ENCODE measurements around the gene MAP3K13. TPM values are rescaled to one million over a fixed set of nuclear protein-coding genes. Genes with fewer than 3 reads are reported as not detected.

Gene MAP3K13
- total RNA-seq, 4 donors from 2014 or later = 17.2 to 42.6 (median 31.9) TPM

DNA sequence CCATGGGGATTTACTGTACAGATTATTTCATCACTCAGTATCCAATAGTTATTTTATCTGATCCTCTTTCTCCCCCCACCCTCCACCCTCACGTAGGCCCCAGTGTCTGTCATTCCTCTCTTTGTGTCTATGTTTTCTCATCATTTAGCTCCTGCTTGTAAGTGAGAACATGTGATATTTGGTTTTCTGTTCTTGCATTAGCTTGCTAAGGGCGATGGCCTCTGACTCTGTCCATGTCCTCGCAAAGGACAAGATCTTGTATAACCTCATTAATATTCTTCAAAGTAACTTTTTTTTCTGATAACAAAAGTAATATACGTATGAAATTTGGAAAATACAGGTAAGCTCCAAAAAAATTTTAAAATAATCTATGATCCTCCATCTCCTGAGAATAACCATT, 67.4 kb downstream of the MAP3K13 start:
- Histone ChIP-seq H3K4me3 (no peak overlapping the region), H3K27me3 (no peaks in the 10 kb centered on the region), H3K27ac (no peak overlapping the region), H3K4me1 (no peaks in the 10 kb centered on the region), H3K36me3 (no peaks in the 10 kb centered on the region), H3K9me3 (no peaks in the 10 kb centered on the region)
- intact Hi-C loops (cut with DNase I; ENCODE audit: low total_unique reads) (no loop called here), in situ Hi-C loops (cut with MboI; ENCODE audit: low pct_ligation_motif_present in 1 of 4, low pct_unique_long_range_greater_than_20kb in 1 of 4, low sequenced_read_pairs in 3 of 4) (no loop called here)
- WGBS, 2 donors (ENCODE audit: low coverage in 1 of 2) = 91 to 96% methylated on average over 4 of the region's 4 CpGs
- no peak for DNase-seq
- TF ChIP-seq POLR2A (IDR thresholded peaks at IDR 0.05) = no peak
- TF ChIP-seq POLR2AphosphoS5 (IDR thresholded peaks at IDR 0.05) = no peak
- no peak for TF ChIP-seq EP300 (IDR thresholded peaks at IDR 0.05; ENCODE audit: low read depth)
- no peak for TF ChIP-seq CTCF (IDR thresholded peaks at IDR 0.05)

DNA sequence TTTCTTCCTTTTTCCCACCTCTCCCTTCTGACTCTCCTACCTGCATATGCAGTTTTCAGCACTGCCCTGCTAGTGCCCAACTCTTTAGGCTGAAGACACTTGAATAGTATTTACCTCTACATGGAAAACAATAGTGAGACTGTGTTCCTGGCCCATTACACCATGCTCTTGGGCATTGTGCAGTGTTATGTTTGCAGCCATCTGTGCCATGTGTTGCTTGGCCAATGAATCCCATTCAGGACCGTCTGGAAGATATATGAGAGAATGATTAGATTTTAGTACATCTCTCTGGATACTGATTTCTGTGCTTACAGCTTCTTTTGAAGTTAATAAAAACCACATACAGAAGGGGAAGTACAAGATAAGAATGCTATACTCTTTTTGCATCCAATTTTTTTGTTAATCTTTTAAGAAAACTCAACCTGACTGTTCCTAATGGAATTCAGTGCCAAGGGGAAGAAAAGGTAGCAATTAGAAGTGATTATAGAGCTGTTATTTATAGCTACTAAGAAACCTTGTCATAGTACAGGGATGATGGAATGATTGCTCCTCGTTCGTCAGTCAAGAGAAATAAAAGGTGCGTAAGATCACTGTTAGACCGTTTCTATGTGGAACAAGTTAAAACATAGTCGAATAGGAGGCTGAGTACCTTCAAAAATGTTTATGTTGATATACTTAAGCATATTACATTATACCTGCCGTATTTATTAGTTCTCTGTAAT, 77.0 kb downstream of the MAP3K13 start:
- no peaks in the 10 kb centered on the region for H3K27me3 ChIP-seq
- WGBS, 2 donors (ENCODE audit: low coverage in 1 of 2) = 86 to 88% methylated on average over 7 of the region's 7 CpGs
- H3K36me3 ChIP-seq = peaks cover 0 to 5% (median 0%) of the 10 kb centered on the region in 4 donors
- no peak for DNase-seq
- no peak overlapping the region for H3K4me3 ChIP-seq
- H3K27ac ChIP-seq = no peak overlapping the region
- intact Hi-C loops (cut with DNase I; ENCODE audit: low total_unique reads) = no loop called here
- H3K9me3 ChIP-seq = no peaks in the 10 kb centered on the region
- H3K4me1 ChIP-seq = no peaks in the 10 kb centered on the region
- in situ Hi-C loops (cut with MboI; ENCODE audit: low pct_ligation_motif_present in 1 of 4, low pct_unique_long_range_greater_than_20kb in 1 of 4, low sequenced_read_pairs in 3 of 4) = no loop called here
- TF ChIP-seq POLR2AphosphoS5 (IDR thresholded peaks at IDR 0.05) (no peak), EP300 (IDR thresholded peaks at IDR 0.05; ENCODE audit: low read depth) (no peak), CTCF (IDR thresholded peaks at IDR 0.05) (no peak), POLR2A (IDR thresholded peaks at IDR 0.05) (no peak)

DNA sequence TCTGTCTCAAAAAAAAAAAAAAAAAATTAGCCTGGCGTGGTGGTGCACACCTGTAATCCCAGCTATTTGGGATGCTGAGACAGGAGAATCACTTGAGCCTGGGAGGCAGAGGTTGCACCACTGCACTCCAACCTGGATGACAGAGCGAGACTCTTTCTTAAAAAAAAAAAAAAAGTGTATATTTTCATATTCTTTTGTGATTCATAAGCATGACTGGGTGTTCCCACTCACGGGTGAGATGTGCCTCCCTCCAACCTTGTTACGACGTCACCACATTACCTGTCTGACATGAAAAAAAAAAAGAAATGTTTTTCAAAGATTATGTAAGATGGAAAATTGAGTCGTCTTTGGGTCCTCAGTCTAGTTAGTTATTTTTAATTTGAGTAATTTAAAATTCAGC, 79.1 kb downstream of the MAP3K13 start:
- H3K4me1 ChIP-seq = no peaks in the 10 kb centered on the region
- no peaks in the 10 kb centered on the region for H3K9me3 ChIP-seq
- no peak overlapping the region for H3K27ac ChIP-seq
- in situ Hi-C loops (cut with MboI; ENCODE audit: low pct_ligation_motif_present in 1 of 4, low pct_unique_long_range_greater_than_20kb in 1 of 4, low sequenced_read_pairs in 3 of 4) = no loop called here
- no peaks in the 10 kb centered on the region for H3K27me3 ChIP-seq
- TF ChIP-seq POLR2AphosphoS5 (IDR thresholded peaks at IDR 0.05) = no peak
- no peak for TF ChIP-seq CTCF (IDR thresholded peaks at IDR 0.05)
- no peak for TF ChIP-seq EP300 (IDR thresholded peaks at IDR 0.05; ENCODE audit: low read depth)
- no peak for TF ChIP-seq POLR2A (IDR thresholded peaks at IDR 0.05)
- intact Hi-C loops (cut with DNase I; ENCODE audit: low total_unique reads) = no loop called here
- H3K36me3 ChIP-seq = peaks cover 0 to 5% (median 0%) of the 10 kb centered on the region in 4 donors
- no peak for DNase-seq
- 95 to 96% methylated on average over 5 to 6 of the region's 6 CpGs for WGBS, 2 donors (ENCODE audit: low coverage in 1 of 2)
- H3K4me3 ChIP-seq = no peak overlapping the region

- no peaks in the 10 kb centered on the region for H3K4me1 ChIP-seq
- no peak for TF ChIP-seq CTCF (IDR thresholded peaks at IDR 0.05)
- no peak for TF ChIP-seq POLR2AphosphoS5 (IDR thresholded peaks at IDR 0.05)
- TF ChIP-seq EP300 (IDR thresholded peaks at IDR 0.05; ENCODE audit: low read depth) = no peak
- no peak for TF ChIP-seq POLR2A (IDR thresholded peaks at IDR 0.05)
- no peak overlapping the region for H3K27ac ChIP-seq
- H3K36me3 ChIP-seq = peaks cover 0 to 5% (median 0%) of the 10 kb centered on the region in 4 donors
- no peaks in the 10 kb centered on the region for H3K9me3 ChIP-seq
- no peaks in the 10 kb centered on the region for H3K27me3 ChIP-seq
- DNase-seq = no peak
- 90 to 100% methylated on average over 2 of the region's 2 CpGs for WGBS, 2 donors (ENCODE audit: low coverage in 1 of 2)
- intact Hi-C loops (cut with DNase I; ENCODE audit: low total_unique reads) = no loop called here
- no peak overlapping the region for H3K4me3 ChIP-seq
- in situ Hi-C loops (cut with MboI; ENCODE audit: low pct_ligation_motif_present in 1 of 4, low pct_unique_long_range_greater_than_20kb in 1 of 4, low sequenced_read_pairs in 3 of 4) = no loop called here
Observed at GRCh38 chr3:185444329-185444728, 81.4 kb downstream of the MAP3K13 start.
